Lower lobe of right lung (tissue), 2 donors: ENCODE results near the gene MCCD1. TPM values are rescaled to one million over a fixed set of nuclear protein-coding genes. Genes with fewer than 3 reads are reported as not detected.

ENCODE experiments used
- ATAC-seq, 2 donors: fragments of 200-7000 bp; cut with Tn5 transposase; one replicate each; pipeline ENCODE4 v1.9.1; 2020 to 2022; ENCODE audit warnings: mild to moderate bottlenecking in 2 of 2, moderate library complexity in 2 of 2
- DNase-seq: peaks from one replicate; pipeline ENCODE4 v3.0.0-alpha.2; 2020
- H3K27ac ChIP-seq: fragments of 200-600 bp; one replicate; pipeline ENCODE4 v1.8.0; 2022
- H3K27me3 ChIP-seq: fragments of 200-600 bp; one replicate; pipeline ENCODE4 v1.8.0; 2022; ENCODE audit warnings: low read depth
- H3K36me3 ChIP-seq: fragments of 200-600 bp; one replicate; pipeline ENCODE4 v1.8.0; 2022; ENCODE audit warnings: mild to moderate bottlenecking
- H3K4me1 ChIP-seq: fragments of 200-600 bp; one replicate; pipeline ENCODE4 v1.8.0; 2022
- H3K4me3 ChIP-seq: fragments of 200-600 bp; one replicate; pipeline ENCODE4 v1.8.0; 2022; ENCODE audit warnings: mild to moderate bottlenecking
- H3K9me3 ChIP-seq: fragments of 200-600 bp; one replicate; pipeline ENCODE4 v1.8.0; 2022
- intact Hi-C: fragments of 100-400 bp; cut with DNase I; formaldehyde crosslinking; loops from one replicate; pipeline ENCODE4 v1.11.0; 2022
- total RNA-seq: library from RNA; stranded (reverse); fragmentation: NEBNext Ultra II Directional; extraction: Animal tissue kit (Norgen Biotek cat#: 25700); gene quantifications from one replicate; pipeline ENCODE4 v1.2.1, GENCODE V29; 2021
- TF ChIP-seq, protein P1 (sequence below): fragments of 200-600 bp; IDR thresholded peaks from one replicate; pipeline ENCODE4 v1.8.0; 2022; ENCODE audit warnings: antibody characterized with exemption, mild to moderate bottlenecking
- donor health status: DM: no; HTN: yes; CAD: no; lungs with severe emphysema.

MCCD1 gene
- total RNA-seq, 1 donor from 2014 or later: not detected

DNA sequence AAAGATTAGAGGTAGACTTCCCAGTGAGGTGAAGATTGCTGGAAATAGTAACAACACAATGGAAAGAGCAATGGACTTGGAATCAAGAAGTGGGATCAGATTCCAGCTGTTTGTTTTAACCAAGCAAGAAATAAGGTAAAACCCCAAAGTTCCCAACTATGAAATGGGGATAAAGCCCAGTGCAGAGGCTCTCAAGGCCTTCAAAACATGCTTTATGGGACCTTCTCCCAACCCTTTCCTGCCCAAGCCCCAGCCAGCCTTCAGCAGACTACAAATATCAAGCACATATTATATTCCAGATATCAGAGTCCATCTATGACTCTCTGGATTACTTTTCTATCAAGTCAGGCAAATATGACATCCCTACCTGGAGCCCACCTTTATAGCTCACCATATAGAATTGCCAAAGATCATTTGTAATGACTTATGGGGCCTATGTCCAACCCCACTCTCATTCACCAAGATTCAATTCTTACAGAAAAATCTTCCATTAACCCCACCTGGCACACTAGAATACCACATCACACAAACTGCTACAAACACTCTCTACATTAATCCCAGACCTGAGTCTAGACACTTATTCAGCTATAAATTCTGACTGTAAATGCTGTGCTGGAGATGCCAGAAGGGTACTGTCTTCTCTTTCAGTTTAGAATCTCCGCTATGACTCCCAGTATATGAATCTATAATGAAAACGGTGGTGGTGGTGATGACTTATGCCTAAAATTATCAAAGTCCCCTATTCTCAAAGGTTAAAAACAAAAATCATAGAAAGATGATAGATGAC is 7.0 kb downstream of the MCCD1 start:
- H3K27ac ChIP-seq: no peak overlapping the region
- H3K27me3 ChIP-seq: no peaks in the 10 kb centered on the region
- TF ChIP-seq, protein P1, sequence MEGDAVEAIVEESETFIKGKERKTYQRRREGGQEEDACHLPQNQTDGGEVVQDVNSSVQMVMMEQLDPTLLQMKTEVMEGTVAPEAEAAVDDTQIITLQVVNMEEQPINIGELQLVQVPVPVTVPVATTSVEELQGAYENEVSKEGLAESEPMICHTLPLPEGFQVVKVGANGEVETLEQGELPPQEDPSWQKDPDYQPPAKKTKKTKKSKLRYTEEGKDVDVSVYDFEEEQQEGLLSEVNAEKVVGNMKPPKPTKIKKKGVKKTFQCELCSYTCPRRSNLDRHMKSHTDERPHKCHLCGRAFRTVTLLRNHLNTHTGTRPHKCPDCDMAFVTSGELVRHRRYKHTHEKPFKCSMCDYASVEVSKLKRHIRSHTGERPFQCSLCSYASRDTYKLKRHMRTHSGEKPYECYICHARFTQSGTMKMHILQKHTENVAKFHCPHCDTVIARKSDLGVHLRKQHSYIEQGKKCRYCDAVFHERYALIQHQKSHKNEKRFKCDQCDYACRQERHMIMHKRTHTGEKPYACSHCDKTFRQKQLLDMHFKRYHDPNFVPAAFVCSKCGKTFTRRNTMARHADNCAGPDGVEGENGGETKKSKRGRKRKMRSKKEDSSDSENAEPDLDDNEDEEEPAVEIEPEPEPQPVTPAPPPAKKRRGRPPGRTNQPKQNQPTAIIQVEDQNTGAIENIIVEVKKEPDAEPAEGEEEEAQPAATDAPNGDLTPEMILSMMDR: no peak
- no peak for ATAC-seq
- DNase-seq: no peak
- intact Hi-C loops: no loop called here
- peaks cover 25% of the 10 kb centered on the region for H3K4me1 ChIP-seq
- no peak overlapping the region for H3K4me3 ChIP-seq
- peaks cover 97% of the 10 kb centered on the region for H3K36me3 ChIP-seq
- no peaks in the 10 kb centered on the region for H3K9me3 ChIP-seq

DNA sequence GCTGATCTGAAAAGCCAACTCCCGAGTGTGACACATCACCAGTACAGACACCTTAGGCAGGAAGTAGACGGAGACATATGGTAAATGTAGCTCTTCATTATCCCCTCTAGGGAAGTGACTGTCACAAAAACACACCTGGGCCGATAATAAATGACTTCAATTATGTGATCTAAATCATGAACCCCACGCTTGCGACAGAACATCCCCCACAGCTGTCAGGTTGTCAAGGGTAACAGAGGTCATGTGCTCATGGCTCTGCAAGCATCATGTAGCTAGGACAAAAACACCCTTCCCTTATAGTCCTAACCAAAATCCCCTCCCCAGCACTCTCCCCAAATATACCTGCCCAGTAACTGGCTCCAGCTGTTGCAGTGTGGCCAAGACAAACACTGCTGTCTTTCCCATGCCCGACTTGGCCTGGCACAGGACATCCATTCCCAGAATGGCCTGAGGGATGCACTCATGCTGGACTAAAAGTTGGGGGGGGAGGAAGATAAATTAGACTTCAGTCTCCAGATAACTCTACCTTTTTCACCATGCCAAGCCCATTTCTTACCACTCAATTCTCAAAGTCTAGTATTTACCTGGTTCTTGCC is 10.1 kb downstream of the MCCD1 start:
- Histone ChIP-seq H3K4me3 (no peak overlapping the region), H3K4me1 (peaks cover 33% of the 10 kb centered on the region), H3K27ac (no peak overlapping the region), H3K36me3 (peaks cover 65% of the 10 kb centered on the region), H3K27me3 (no peaks in the 10 kb centered on the region), H3K9me3 (no peaks in the 10 kb centered on the region)
- TF ChIP-seq, protein P1: no peak
- ATAC-seq: no peak
- no peak for DNase-seq
- intact Hi-C loops: no loop called here

DNA sequence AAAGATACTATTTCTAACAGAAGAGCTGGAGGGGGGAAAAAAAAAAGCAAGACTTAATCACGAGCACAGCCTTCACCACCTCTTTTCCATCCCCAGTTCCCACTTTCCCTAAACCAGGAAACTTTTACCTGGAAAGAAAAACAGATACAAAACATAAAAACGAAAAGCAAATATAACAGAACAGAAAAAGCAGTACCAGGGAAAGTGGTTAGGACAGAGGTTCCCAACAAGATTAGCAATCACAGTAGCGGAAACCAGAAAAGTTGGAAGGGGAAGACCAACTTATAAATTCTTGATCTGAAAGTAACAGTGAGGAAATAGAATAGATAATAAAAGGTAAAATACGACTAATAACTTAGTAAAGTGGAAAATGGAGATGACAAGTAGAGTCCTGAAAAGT is 11.9 kb downstream of the MCCD1 start:
- Histone ChIP-seq H3K4me3 (peak overlapping the region; percentile 85), H3K36me3 (peaks cover 48% of the 10 kb centered on the region), H3K9me3 (no peaks in the 10 kb centered on the region), H3K27ac (peak overlapping the region; percentile 90), H3K27me3 (no peaks in the 10 kb centered on the region), H3K4me1 (peaks cover 33% of the 10 kb centered on the region)
- no peak for DNase-seq
- intact Hi-C loops: loop anchor here (10.0 kb wide), 1 partner anchor 54 kb away; the partner anchor contains the start of gene NCR3
- ATAC-seq: no peak
- TF ChIP-seq, protein P1: no peak

DNA sequence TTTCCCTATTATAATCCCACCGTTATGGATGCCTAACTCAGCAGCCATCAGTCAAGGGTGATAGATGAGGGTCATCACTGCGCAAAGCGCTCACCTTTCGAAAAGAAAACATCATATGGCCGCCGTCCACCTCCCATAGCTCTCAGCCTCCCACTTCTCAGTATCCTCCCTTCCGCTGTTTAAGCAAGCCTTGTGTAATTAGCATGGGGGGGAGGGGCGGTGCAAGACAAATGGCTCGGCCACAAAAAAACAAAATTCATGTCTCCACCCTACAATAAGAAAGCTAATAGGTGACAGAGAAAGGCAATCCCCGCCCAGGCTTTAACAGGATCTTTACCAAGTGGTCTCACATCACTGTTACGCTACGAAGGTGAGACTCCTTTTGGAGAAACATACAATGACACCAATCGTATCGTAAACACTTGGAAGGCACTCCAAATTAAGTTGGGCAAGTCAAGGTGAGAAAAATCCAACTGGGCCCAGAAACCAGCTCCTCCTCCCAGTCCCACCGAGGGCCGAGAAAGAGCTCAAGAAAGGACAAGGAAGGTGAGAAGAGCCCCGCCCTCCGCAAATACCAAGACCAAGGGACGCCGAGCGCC is 12.4 kb downstream of the MCCD1 start:
- Histone ChIP-seq H3K27ac (peak overlapping the region; percentile 90), H3K4me3 (peak overlapping the region; percentile 85), H3K9me3 (no peaks in the 10 kb centered on the region), H3K36me3 (peaks cover 43% of the 10 kb centered on the region), H3K27me3 (no peaks in the 10 kb centered on the region), H3K4me1 (peaks cover 33% of the 10 kb centered on the region)
- intact Hi-C loops: loop anchor here (10.0 kb wide), 1 partner anchor 54 kb away; the partner anchor contains the start of gene NCR3
- peak; percentile 57 to 69 for ATAC-seq
- no peak for DNase-seq
- TF ChIP-seq, protein P1: no peak

DNA sequence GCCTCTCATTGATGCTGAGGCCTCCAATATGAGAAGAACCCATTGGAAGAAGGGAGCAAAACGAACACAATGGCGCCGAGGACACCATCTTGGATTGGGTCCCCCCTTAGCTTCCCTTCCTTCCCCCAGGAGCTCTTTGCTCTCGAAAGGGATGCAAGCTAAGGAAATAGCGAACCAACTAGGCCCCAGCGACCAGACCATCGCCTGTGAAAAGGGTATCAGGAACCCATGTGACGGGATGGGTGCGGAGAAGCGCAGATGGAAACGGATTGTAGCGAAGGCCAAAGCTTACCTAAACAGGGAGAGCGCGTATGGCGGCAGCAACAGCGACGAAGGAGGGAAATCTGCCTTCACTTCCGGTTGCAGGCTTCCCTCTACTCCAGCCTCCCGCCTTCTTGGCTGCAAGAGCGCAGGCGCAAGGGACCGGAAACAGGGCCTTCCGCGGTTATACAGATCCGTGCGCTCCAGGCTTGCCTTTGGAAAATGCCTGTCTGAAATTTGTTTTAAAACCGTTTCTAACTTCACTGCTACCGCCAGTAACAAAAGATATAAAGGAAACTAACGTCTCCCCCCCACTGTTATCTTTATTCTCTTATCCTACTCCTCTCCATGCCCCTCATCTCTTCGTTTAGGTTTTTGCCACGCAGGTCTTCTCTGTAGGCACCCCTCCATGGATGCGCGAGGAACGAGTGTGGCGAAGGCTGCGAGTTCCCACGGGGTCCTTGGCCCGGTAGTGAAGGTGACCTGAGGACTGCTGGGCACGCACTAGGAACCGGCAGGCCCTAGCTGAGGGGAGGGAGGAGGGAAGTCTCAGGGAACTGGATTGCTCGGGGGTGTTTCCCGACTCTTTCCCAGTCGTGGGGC is 13.1 kb downstream of the MCCD1 start, which contains the start of gene DDX39B:
Gene DDX39B, minus strand, starts transcription at position 346 of the 864 bp plus-strand sequence. CDS start 1,471 bp downstream, outside the sequence.
- peaks cover 39% of the 10 kb centered on the region for H3K4me1 ChIP-seq
- H3K9me3 ChIP-seq: no peaks in the 10 kb centered on the region
- H3K4me3 ChIP-seq: peak within 1 kb of the TSS; percentile 85
- DNase-seq (peak; percentile 96), ATAC-seq (peak; percentile 96)
- peak within 1 kb of the TSS; percentile 90 for H3K27ac ChIP-seq
- H3K36me3 ChIP-seq: peaks cover 36% of the 10 kb centered on the region
- H3K27me3 ChIP-seq: no peaks in the 10 kb centered on the region
- intact Hi-C loops: loop anchor here (10.0 kb wide), 1 partner anchor 53 kb away; the partner anchor contains the start of gene NCR3
- TF ChIP-seq, protein P1: no peak
